WERI-Rb-1 (cell line): Measurements from ENCODE around the gene RPS16.
"Not testable (repeated sequence)": the region's sequence is repeated elsewhere in the genome, so short reads cannot be mapped to it uniquely, and the experiment has no call there.

Experiments
- DNase-seq: peaks from one replicate; pipeline ENCODE4 v3.0.0-alpha.2; 2020
- H3K27ac ChIP-seq: fragments of 250-450 bp; sonication (Bioruptor Pico); 2 replicates; pipeline ENCODE4 v1.5.1; 2020; ENCODE audit warnings: mild to moderate bottlenecking, moderate library complexity
- H3K27me3 ChIP-seq: fragments of 250-450 bp; sonication (Bioruptor Pico); 2 replicates; pipeline ENCODE4 v1.5.1; 2021; ENCODE audit warnings: mild to moderate bottlenecking, low read depth, moderate library complexity; ENCODE audit not compliant: insufficient read depth, severe bottlenecking
- H3K36me3 ChIP-seq: fragments of 250-450 bp; sonication (Bioruptor Pico); 2 replicates; pipeline ENCODE4 v1.5.1; 2020; ENCODE audit warnings: mild to moderate bottlenecking, moderate library complexity
- H3K4me3 ChIP-seq: 2 replicates; pipeline ENCODE4 v1.5.1; 2011; ENCODE audit warnings: low read depth, mild to moderate bottlenecking, control low read depth, low read length
- H3K9me3 ChIP-seq: fragments of 250-450 bp; sonication (Bioruptor Pico); 2 replicates; pipeline ENCODE4 v1.5.1; 2021; ENCODE audit warnings: mild to moderate bottlenecking, moderate library complexity; ENCODE audit not compliant: severe bottlenecking
- TF ChIP-seq, protein P1 (sequence below): IDR thresholded peaks from 2 replicates; pipeline ENCODE4 v1.5.1; 2011; ENCODE audit warnings: low read depth, mild to moderate bottlenecking, control low read depth, inconsistent platforms, low read length

The RPS16 gene

GRCh38 chr19:39479916-39480315 is 44.2 kb upstream of the RPS16 start:
- peaks cover 48% of the 10 kb centered on the region for H3K36me3 ChIP-seq
- TF ChIP-seq, protein P1, sequence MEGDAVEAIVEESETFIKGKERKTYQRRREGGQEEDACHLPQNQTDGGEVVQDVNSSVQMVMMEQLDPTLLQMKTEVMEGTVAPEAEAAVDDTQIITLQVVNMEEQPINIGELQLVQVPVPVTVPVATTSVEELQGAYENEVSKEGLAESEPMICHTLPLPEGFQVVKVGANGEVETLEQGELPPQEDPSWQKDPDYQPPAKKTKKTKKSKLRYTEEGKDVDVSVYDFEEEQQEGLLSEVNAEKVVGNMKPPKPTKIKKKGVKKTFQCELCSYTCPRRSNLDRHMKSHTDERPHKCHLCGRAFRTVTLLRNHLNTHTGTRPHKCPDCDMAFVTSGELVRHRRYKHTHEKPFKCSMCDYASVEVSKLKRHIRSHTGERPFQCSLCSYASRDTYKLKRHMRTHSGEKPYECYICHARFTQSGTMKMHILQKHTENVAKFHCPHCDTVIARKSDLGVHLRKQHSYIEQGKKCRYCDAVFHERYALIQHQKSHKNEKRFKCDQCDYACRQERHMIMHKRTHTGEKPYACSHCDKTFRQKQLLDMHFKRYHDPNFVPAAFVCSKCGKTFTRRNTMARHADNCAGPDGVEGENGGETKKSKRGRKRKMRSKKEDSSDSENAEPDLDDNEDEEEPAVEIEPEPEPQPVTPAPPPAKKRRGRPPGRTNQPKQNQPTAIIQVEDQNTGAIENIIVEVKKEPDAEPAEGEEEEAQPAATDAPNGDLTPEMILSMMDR, result no peak
- DNase-seq, result no peak
- H3K9me3 ChIP-seq, result no peaks in the 10 kb centered on the region
- H3K27ac ChIP-seq, result peak overlapping the region; percentile 92
- no peaks in the 10 kb centered on the region for H3K27me3 ChIP-seq
- H3K4me3 ChIP-seq, result peak overlapping the region; percentile 100

- H3K27ac ChIP-seq, result peak overlapping the region; percentile 92
- DNase-seq, result not testable (repeated sequence)
These were observed 43.6 kb upstream of the RPS16 start for GRCh38 chr19:39479319-39479801.

GRCh38 chr19:39475748-39476147 is 40.0 kb upstream of the RPS16 start:
- TF ChIP-seq, protein P1, result no peak
- Histone ChIP-seq H3K27me3 (no peaks in the 10 kb centered on the region), H3K4me3 (no peak overlapping the region), H3K36me3 (peaks cover 55% of the 10 kb centered on the region), H3K9me3 (no peaks in the 10 kb centered on the region), H3K27ac (no peak overlapping the region)
- DNase-seq, result no peak

More at GRCh38 chr19:39479319-39479801, 43.6 kb upstream of the RPS16 start:
- H3K27me3 ChIP-seq, H3K9me3 ChIP-seq: not testable (repeated sequence)
- peaks cover 48% of the 10 kb centered on the region for H3K36me3 ChIP-seq
- H3K4me3 ChIP-seq, result peak overlapping the region; percentile 100

GRCh38 chr19:39474139-39474620 is 38.4 kb upstream of the RPS16 start:
- no peak overlapping the region for H3K4me3 ChIP-seq
- H3K27me3 ChIP-seq, result no peaks in the 10 kb centered on the region
- peaks cover 70% of the 10 kb centered on the region for H3K36me3 ChIP-seq
- TF ChIP-seq, protein P1, result peak; percentile 78
- no peak overlapping the region for H3K27ac ChIP-seq
- DNase-seq, result peak; percentile 84
- no peaks in the 10 kb centered on the region for H3K9me3 ChIP-seq

DNA sequence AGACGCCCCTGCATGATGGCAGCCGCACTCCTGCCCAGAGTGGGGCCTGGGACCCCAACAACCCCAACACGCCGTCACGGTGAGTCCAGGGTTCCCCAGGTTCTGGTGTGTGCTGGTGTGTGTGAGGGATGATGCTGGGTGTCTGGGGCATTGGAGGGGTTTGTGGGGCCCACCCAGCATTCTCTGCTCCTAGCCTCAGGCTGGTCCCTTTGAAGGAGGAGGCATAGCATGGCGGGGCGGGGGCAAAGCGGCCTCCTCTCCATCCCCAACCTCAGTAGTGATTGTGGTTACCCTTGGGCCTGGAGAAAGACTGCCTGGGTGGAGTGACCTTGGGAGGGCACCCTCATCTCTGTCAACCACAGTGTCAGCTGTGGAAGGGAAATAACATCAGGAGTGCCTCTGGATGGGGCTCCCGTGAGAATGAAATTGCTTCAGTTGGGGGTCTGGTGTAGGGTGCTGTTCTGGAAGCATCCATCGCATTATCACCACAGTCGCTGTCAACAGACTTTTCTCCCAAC is 37.8 kb upstream of the RPS16 start:
- H3K9me3 ChIP-seq, result no peaks in the 10 kb centered on the region
- TF ChIP-seq, protein P1, result no peak
- no peak for DNase-seq
- H3K27ac ChIP-seq, result no peak overlapping the region
- no peak overlapping the region for H3K4me3 ChIP-seq
- no peaks in the 10 kb centered on the region for H3K27me3 ChIP-seq
- peaks cover 77% of the 10 kb centered on the region for H3K36me3 ChIP-seq

GRCh38 chr19:39472746-39473442 is 37.1 kb upstream of the RPS16 start:
- Histone ChIP-seq H3K27ac (no peak overlapping the region), H3K9me3 (no peaks in the 10 kb centered on the region), H3K36me3 (peaks cover 83% of the 10 kb centered on the region), H3K4me3 (no peak overlapping the region), H3K27me3 (no peaks in the 10 kb centered on the region)
- TF ChIP-seq, protein P1, result no peak
- no peak for DNase-seq
